Ovary (tissue), 3 donors: ENCODE data around the gene ATP2B3.

Experiments used
- POLR2A ChIP-seq: fragments of 450-650 bp; IDR thresholded peaks from one replicate; pipeline ENCODE4 v1.6.1; 2017; ENCODE audit warnings: antibody characterized with exemption, mild to moderate bottlenecking, moderate library complexity
- TF ChIP-seq, protein P1 (sequence below), 3 donors: fragments of 450-650 bp in 2 of 3; fragments of 200-600 bp in 1 of 3; IDR thresholded peaks; one replicate each; pipeline versions ENCODE4 v1.5.1 to v1.8.0; 2016 to 2022; ENCODE audit warnings: antibody characterized with exemption in 3 of 3, mild to moderate bottlenecking in 1 of 3
- donor health status: DM: no; HTN: no; CAD: no.

DNA sequence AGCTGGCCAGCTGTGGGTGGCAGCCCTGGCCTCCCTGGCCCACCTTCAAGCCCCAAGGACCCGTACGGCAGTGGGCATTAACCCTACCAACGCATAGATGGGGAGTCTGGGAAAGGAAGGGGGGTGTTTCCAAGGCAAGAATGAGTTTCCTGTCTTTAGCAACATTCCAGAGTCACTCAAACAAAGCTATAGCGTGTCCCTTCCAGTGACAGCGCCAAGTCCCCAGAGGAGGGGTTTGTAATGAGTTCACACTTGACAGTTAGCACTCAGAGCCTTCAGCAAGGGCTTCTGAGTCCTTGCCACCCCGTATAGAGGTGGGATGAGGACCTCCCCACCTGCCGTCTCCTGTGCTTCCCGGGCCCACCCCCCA lies 20.9 kb upstream of the ATP2B3 start:
- TF ChIP-seq POLR2A: no peak
- TF ChIP-seq, protein P1, sequence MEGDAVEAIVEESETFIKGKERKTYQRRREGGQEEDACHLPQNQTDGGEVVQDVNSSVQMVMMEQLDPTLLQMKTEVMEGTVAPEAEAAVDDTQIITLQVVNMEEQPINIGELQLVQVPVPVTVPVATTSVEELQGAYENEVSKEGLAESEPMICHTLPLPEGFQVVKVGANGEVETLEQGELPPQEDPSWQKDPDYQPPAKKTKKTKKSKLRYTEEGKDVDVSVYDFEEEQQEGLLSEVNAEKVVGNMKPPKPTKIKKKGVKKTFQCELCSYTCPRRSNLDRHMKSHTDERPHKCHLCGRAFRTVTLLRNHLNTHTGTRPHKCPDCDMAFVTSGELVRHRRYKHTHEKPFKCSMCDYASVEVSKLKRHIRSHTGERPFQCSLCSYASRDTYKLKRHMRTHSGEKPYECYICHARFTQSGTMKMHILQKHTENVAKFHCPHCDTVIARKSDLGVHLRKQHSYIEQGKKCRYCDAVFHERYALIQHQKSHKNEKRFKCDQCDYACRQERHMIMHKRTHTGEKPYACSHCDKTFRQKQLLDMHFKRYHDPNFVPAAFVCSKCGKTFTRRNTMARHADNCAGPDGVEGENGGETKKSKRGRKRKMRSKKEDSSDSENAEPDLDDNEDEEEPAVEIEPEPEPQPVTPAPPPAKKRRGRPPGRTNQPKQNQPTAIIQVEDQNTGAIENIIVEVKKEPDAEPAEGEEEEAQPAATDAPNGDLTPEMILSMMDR (IDR thresholded peaks at IDR 0.05): no peak
